HG02763 (cell line): ENCODE data around the gene COL1A1.

Experiments
- ATAC-seq: cut with Tn5 transposase; IDR thresholded peaks from one replicate; pipeline ENCODE4 v1.9.1; 2021; ENCODE audit warnings: mild to moderate bottlenecking, moderate library complexity; ENCODE audit not compliant: unreplicated experiment

The COL1A1 gene

DNA sequence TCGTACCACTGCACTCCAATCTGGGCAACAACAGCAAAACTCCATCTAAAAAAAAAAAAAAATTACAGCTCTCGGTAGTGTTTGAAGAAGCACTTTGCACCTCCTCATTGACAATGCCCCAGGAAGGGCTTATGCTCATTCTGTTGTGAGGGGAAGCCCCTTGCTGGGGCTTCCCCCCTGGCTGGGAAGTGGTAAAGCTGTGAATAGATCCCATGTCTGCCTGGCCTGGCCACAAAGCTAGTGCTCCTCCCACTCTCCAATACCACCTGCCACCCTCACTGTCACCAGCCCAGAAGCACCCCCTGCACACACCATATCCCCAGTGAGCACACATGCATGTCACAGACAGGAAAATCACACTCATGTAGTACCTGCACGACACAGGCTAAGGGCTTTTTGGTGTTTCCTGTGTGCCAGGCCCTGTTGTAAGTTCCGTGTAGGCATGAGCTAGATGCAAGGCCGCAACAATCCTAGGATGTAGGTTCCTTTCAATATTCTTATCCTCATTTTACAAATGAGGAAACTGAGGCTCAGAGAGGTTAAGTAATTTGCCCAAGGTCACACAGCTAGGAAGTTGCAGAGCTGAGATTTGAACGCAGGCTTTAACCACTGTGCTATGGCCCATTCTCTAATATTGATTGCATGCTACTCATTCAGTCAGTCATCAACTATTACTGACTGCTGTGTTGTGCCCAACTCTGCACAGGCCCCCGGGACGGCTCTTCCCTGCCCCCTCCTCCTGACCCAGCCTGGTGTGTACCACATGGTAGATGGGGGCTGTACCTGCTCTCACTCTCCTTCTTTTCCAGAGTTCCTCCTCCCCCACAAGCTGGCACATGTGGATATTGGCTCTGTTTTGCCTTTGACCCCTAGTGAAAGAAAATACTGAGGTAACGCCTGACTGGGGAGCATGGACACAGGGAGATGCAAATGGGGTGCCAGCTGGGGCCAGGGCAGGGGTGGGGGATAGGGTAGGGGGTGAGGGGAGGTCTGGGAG is 11.9 kb upstream of the COL1A1 start:
- ATAC-seq, result peak; percentile 85

- no peak for ATAC-seq
These were observed 10.9 kb upstream of the COL1A1 start for GRCh38 chr17:50212121-50212843.

- no peak for ATAC-seq
These were observed 10.1 kb upstream of the COL1A1 start for GRCh38 chr17:50211249-50212120.

- no peak for ATAC-seq
These were observed 9.1 kb upstream of the COL1A1 start for GRCh38 chr17:50210240-50211225.

- ATAC-seq, result no peak
These were observed 8.2 kb upstream of the COL1A1 start for GRCh38 chr17:50209472-50210239.

- ATAC-seq, result no peak
These were observed 7.7 kb upstream of the COL1A1 start for GRCh38 chr17:50209133-50209471.

GRCh38 chr17:50208611-50209061 is 7.2 kb upstream of the COL1A1 start:
- no peak for ATAC-seq

DNA sequence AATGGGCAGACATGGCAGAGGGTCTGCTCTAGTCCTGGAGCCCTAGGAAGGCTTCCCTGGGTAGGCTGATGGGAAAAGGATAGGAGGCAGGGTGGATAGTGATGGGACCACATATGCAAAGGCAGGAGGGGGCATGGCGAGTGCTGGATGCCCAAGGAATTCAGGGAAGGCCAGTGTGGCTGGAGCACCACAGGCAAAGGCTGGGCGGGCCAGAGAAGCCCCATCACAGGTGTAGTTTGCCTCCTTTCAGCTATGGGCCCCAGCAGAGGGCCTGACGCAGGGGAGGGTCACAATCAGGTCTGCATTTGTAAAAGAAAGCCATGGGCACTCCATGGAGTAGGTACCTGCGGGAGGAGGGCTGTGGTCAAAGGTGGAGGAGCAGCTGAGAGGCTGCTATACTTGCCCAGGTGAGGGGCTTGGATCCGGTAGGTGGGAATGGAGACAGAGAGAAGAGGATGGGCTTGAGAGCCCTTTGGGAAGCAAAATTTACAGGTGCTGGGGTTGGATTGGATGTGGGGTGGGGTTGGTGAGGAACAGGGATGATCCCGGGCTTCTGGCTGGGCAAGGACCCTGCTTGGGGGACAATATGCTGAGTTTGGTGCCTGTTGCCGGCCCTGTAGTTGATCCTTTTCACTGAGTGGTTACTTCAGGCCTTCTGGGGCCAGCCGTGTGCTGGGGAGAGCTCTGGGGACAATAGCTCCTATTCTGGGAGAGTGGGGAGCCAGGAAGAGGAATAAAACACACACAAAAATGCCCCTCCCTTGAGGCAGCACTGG is 6.5 kb upstream of the COL1A1 start:
- no peak for ATAC-seq

DNA sequence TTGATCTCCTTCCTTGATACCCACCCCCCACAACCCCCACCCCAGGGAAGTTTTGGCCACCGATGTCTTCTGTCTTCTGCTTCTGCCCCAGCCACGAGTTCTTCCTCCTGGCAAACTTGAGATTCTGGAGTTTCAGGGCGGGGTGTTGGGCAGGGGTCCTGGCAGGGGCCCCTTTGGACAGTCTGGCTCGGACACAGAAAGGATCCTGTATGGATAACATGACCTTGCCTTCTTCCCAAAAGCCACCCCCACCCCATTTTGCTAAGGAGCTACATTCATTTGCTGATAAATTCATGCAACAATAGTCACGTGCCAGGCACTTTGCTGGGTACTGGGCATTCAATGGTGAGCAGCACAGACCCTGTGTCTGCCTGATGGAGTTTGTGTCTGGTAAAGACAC is 5.9 kb upstream of the COL1A1 start:
- no peak for ATAC-seq

- ATAC-seq, result no peak
These were observed 5.3 kb upstream of the COL1A1 start for GRCh38 chr17:50206604-50207293.

DNA sequence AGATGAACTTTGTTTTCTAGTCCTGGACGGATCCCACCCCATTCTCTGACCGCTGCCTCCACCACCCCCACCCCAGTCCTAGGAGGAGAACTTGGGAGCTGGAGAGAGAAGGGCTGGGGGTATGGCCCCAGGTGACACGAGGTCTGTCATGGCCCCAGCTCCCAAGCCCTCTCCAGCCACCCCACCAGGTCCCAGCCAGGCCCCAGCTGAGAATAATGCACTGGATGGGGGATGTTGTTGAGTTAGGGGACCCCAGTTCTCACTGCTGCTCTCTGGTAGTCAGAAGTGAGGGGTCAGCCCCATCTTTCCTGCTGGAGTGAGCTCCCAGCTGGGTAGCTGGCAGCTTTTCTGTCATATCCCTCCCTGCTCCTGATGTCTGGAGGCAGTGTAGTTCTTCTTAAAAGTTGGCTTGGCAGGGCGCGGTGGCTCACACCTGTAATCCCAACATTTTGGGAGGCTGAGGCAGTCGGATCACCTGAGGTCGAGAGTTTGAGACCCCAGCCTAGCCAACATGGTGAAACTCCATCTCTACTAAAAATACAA is 4.6 kb upstream of the COL1A1 start:
- ATAC-seq, result no peak

GRCh38 chr17:50205111-50205962 is 3.9 kb upstream of the COL1A1 start:
- ATAC-seq, result no peak

DNA sequence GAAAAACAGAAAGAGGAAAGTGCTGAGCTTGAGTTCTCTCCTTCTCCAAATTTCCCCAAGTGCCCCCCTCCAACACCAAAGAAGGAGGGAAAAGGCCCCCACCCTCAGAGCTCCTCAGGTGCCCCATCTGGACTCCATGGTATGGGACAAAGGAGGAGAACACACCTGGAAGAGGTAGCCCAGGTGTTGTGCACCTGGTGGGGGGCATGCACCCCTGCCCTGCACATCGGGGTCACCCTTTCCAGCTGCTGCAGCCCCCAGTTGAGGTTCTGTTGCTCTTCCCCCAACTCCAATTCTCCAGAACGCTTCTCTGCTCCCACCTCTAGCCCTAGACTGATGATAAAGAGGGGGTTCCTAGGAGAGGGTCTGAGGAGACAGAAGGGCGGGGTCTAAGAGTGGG is 3.0 kb upstream of the COL1A1 start:
- ATAC-seq, result no peak

- no peak for ATAC-seq
These were observed 2.3 kb upstream of the COL1A1 start for GRCh38 chr17:50203604-50204345.

- no peak for ATAC-seq
These were observed 1.7 kb upstream of the COL1A1 start for GRCh38 chr17:50203086-50203485.
